SH-SY5Y (cell line): ENCODE data around the gene YIF1A.

ENCODE experiments used
- GATA2 ChIP-seq: IDR thresholded peaks from 2 replicates; pipeline ENCODE4 v1.6.1; 2011; ENCODE audit warnings: mild to moderate bottlenecking, low read depth, low read length
- GATA3 ChIP-seq: IDR thresholded peaks from 2 replicates; pipeline ENCODE4 v1.6.1; 2011; ENCODE audit warnings: low read depth, mild to moderate bottlenecking, low read length, moderate library complexity

DNA sequence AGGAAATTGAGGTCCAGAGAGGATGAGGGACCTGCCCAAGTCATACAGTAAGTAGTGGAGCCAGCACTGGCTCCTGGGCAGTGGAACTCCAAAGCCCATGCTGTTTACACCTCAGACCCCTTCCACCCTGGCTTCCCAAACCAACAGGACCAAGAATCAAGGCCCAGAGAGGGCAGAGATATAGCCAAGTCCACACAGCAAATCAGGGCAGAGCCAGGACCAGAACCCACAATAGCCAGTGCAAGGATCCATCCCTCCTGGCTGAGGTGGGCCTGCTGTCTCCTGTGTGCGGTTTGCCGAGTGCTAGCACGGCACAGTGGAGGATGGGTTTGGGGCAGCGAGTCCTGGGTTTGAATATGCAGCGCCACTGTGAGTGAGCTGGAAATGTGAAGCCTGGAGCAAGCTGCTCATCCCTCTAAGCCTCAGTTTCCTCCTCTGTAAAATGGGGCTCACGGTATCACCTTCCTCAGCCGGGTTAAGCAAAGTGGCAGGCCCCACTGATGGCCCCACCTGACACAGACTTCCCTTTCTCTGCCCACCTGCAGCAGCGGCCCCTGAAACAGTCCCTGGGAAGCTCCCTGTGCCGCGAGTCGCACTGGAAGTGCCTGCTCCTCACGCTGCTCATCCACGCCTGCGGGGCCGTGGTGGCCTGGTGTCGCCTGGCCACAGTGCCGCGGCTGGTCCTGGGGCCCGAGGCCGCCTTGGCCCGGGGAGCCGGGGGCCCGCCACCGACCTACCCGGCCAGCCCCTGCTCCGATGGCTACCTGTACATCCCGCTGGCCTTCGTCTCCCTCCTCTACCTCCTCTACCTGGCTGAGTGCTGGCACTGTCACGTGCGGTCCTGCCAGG, 5.1 kb upstream of the YIF1A start:
- TF ChIP-seq GATA3 (no peak), GATA2 (no peak)
